ENCODE measurements around the gene KANK4.

GRCh38 chr1:62307446-62307845, 11.8 kb downstream of the KANK4 start:
- TF ChIP-seq CTCF (IDR thresholded peaks at IDR 0.05) = no peak
- no peak for TF ChIP-seq POLR2A (IDR thresholded peaks at IDR 0.05)
- no peak for TF ChIP-seq POLR2AphosphoS5 (IDR thresholded peaks at IDR 0.05)
